Left lobe of liver (tissue), 2 donors: Measurements from ENCODE around the gene OR51E1. TPM values are rescaled to one million over a fixed set of nuclear protein-coding genes. Genes with fewer than 3 reads are reported as not detected.

ENCODE experiments used
- ATAC-seq: fragments of 200-7000 bp; cut with Tn5 transposase; one replicate; pipeline ENCODE4 v1.9.1; 2020; ENCODE audit warnings: mild to moderate bottlenecking, moderate library complexity
- DNase-seq: peaks from one replicate; pipeline ENCODE4 v3.0.0-alpha.2; 2020; ENCODE audit warnings: low spot score
- total RNA-seq: library from RNA; stranded (reverse); gene quantifications from one replicate; pipeline ENCODE4 v1.2.1, GENCODE V29; 2021
- donor health status: DM: no; HTN: no; CAD: no; lungs with moderate emphysema.
- donor health status: DM: no; HTN: yes; CAD: no.

The OR51E1 gene, protein sequence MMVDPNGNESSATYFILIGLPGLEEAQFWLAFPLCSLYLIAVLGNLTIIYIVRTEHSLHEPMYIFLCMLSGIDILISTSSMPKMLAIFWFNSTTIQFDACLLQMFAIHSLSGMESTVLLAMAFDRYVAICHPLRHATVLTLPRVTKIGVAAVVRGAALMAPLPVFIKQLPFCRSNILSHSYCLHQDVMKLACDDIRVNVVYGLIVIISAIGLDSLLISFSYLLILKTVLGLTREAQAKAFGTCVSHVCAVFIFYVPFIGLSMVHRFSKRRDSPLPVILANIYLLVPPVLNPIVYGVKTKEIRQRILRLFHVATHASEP
- not detected for total RNA-seq

DNA sequence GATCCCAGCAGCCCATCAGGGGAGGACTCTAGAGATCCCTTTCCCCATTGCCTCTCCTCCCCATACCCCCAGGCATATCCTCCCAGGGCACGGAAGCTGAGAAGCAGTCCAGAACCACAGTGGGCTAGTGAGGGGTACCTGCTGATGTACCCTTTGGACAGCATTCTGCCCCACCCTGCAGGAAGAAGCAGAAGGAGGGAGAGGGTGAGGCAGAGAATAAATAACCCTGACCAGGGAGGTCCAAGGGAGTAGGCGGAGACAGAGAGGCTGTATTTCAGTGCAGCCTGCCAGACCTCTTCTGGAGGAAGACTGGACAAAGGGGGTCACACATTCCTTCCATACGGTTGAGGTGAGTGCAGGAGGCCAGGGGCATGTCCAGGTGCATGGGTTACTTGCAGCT is at the start of gene OR51E1:
Gene OR51E1, plus strand, starts transcription at position 301 of the 400 bp plus-strand sequence. CDS start 8,545 bp downstream, outside the sequence.
- no peak for DNase-seq
- no peak for ATAC-seq

DNA sequence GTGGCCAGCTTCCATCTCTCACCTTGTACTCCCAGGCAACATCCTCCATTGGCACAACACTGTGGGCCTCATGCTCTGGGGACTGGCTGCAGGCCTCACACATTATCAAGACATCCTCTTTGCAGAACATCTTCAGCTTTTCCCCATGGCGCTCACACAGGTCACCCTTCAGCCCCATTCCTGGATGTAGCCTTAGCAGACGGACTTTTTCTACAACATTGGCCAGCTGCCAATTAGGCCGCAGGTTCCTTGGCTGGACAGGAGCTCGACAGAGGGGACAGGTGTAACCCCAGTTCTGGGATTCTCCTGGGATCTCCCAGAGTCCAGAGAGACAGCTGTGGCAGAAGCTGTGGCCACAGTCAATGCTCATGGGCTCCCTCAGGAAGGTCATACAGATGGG is 38.7 kb upstream of the OR51E1 start:
- DNase-seq (no peak), ATAC-seq (no peak)

DNA sequence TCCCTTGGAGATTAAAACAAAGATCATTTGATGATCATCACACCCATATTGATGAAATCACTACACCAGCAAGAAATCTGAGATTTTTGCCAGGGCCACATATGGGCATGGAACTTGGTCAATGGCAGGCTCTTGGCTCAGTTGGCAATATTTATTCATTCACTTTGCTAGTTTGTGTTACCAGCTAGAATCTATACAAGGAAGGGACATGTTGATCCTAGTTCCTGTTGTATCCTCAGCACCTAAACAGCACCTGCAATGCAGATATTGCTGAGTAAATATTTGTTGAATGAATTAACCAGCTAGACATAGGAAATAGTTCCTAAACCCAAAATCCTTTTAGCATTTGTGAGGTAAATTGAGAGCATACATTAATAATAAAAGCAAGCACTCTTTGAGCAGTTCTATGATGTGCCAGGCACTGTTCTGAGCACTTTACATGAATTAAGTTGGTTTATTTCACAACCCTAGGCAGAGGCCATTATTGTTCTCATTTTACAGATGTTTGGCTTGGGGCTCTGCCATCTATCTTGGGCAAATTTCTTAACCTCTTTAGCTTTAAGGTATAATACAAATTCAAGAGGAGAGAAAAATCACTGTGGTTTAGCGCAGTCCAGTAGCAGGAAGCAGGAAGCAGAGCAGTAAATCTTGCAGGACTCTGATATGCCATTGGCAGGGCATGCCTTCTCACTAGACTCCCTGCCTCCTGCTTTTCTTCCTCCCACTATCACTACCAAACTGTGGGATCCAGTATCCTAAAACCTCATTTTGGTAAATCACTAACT is 37.4 kb upstream of the OR51E1 start:
- no peak for ATAC-seq
- DNase-seq = no peak

DNA sequence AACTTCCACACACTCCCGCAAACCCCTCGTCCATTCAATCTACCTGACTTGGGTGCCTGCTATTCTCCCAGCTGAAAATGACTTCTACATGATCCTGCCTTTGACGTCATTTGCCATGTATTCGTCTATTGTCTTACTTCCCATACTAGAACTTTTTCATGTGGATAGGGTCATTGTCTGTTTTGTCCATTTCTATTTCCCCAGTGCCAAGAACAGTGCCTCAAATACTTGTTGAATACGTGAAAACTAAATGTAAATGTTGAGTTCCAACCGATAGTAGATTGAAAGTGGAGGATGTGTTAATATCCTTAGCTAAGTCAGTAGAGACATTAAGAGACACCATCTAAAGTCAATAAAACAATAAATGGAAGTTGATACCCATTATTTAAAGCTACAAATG is 36.7 kb upstream of the OR51E1 start:
- DNase-seq (no peak), ATAC-seq (no peak)

DNA sequence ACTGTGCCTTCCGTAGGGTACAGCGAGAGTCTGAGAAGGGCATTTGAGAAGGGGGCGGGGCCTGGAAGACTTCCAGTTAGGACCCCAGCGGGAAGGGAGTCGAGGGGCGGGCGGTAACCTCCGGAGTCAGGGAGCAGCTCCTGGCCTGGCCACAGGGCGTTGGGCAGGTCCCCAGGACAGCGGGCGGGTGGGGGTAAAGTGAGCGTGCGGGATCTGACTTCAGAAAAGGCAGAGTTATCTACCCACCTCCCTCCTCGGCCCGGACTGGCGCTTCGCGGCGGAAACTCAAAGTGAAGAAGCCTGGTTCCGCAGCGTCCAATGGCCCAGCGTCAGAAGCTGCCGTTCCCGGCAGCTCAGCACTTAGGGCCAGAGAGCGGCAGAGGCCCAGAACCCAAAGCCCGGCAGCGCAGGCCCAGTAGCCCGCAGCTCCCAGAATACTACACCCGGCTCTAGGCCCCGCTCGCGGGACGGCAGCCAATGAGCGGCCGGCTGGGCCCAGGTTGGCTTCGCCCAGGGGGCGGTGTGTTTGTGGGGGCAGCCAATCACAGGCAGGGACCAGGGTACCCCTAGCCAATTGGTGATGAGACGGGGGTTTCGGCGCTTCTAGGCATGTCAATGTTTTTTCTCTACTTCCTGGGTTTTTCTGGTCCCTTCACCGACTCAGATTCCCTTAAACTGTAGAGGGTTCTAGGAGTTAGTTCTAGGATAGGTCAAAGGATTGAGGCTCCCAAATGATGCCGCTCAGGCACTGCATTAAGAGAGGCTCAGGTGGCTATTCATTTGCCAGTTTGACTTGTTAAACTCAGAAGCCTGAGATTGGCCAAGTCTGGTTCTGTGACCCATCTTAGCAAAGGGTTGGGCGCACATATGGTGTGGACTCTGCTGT is 35.8 kb upstream of the OR51E1 start, which contains the start of gene TRIM68:
Gene TRIM68, minus strand, starts transcription at position 451 of the 886 bp plus-strand sequence. CDS start 2,727 bp downstream, outside the sequence.
- DNase-seq = peak; percentile 98
- ATAC-seq = peak; percentile 98

DNA sequence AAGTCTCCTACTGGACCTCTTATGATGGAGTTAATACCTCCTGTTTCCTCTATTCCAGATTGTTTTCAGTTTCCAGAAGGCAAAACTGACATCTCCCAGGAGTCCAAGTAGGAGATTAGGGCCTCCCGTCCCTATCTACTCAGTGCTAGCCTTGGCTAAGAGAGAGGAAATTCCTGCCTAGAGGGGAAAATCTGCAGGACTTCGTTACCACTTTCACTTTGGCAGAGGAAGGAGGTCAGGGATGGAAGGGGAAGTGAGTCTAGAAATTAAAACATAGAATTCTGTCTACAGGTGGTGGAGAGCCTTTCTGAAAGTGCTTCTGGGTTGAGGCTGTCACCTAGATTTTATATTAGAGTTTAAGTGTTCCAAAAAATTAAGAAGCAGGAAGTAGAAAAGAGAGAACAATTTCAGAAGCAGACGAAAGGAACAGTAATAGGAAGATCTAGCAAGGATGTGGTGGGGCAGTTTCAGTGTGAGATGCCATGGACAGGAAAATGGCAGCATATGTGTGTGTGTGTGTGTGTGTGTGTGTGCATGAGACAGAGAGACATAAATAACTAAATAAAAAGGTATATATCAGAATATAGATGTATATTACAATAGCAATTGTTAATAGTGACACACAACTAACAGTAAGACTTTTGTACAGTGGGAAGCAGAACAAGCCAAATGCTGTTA is 33.4 kb upstream of the OR51E1 start:
- ATAC-seq (no peak), DNase-seq (no peak)

DNA sequence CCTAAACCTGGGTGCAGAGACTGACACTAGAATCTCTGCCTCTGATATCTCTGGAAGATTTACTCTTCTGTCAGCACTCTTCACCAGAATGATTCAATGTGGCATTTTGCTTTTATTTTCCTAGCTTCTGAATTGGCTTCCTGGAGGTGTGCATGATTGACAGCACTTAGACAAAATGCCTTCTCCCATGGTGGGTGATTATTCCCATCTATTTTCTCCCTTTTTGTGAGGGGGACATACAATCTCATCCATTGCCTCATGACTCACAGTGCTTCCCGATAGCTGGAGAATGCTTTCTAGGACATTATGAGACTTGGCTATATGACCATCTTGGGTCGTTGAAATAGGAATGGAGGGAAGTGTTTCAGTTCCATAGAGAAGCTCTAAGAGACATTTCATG is 31.8 kb upstream of the OR51E1 start:
- DNase-seq (no peak), ATAC-seq (no peak)

DNA sequence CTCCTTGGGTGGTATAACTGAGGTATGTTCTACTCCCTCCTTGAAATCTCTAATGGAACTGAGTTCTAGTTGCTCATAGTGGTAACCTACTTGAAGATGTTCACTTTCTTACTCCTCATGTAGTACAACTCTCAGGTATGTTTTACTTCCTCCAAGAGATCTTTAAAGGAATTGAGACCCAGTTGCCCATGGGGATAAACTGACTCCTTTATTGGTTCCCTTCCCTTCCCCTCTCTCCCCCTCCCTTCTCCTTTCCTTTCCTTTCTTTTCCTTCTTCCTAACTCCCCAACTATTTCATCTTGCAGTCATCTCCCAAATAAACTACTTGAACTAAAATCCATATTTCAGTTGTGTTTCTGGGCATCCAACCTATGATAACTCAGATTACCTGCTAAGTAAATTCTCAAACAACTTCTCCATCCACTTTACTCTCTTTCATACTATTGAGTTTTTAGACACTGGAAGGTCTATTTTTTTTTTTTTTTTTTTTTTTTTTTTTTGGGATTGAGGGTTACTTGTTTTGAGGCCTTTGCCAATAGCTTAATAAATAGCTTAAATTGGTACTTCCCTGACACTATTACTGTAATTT is 27.8 kb upstream of the OR51E1 start:
- no peak for DNase-seq
- no peak for ATAC-seq

DNA sequence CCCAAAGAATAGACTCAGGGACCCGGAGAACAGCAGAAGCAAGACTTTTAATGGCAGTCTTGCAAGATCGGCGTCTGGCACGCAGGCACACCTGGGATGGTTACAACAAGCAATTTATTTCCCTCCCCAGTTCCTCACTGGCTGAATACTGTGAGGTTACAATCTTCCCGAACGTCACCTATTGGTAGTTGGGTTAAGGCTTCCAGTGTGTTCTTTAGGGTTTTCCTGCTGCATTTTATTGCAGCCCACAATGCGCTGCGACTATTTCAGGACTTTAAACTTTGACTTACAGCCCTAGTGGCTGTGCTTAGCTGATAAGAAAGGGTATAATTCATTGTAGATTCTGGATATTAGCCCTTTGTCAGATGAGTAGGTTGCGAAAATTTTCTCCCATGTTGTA is 24.3 kb upstream of the OR51E1 start:
- ATAC-seq = no peak

DNA sequence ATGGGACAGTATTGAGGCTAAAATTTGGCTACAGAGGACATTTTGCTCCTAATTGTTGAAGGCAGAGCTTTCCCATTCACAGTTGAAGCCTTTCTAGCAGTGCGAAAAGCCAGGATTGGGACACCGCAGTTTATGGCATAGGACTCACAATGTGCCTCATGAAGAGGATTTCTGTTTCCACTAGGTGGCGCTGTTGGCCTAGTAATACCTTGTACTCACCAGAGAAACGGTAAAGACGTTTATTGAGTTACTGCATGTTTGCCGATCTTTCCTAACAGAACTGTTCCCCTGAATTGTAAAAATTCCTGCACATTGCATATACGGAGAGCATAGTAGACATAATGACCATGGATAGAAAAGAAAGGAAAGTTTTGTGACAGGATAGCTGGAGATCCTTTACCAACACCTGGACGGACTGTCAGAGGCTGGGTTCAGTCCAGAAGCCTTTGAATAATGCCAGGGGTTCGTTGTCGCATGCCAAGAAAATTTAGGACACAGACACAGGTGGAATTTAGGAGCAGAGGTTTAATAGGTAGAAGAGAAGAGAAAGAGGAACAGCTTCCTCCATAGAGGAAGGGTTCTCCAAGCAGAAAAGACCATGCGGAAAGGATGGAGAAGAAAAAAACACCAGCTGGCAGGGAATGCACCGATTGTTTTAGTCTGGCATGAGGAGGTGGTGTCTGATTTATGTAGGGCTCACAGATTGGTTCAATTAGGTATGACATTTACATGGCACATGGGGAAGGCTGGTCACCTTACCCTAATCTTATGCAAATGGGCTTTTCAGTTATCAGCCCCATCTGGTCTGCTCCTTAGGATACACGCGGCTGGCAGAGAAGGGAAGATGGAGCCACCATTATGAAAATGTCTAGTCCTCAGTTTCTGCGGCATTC is 17.3 kb upstream of the OR51E1 start:
- DNase-seq = peak; percentile 53
- peak; percentile 87 for ATAC-seq

More for the DNA sequence above, 24.3 kb upstream of the OR51E1 start:
- no peak for DNase-seq

DNA sequence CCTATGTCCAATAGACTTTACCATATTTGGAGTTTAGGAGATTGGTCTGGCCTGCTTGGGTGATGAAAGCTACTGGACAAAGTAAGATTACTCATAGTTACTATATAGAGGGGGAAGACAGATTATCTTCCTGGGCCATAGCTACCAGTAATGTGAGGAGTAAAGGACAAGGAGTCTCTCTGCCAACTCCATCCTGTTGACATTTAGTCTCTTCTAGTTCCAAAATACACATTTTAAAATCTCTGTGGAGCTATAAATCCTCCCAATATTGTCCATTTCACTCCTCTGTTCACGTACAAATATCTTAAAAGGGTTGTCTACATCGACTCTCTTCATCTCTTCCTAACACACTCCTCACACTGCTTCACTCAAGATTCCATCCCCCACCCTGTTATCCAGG is 7.6 kb upstream of the OR51E1 start:
- ATAC-seq = no peak
- DNase-seq = no peak

DNA sequence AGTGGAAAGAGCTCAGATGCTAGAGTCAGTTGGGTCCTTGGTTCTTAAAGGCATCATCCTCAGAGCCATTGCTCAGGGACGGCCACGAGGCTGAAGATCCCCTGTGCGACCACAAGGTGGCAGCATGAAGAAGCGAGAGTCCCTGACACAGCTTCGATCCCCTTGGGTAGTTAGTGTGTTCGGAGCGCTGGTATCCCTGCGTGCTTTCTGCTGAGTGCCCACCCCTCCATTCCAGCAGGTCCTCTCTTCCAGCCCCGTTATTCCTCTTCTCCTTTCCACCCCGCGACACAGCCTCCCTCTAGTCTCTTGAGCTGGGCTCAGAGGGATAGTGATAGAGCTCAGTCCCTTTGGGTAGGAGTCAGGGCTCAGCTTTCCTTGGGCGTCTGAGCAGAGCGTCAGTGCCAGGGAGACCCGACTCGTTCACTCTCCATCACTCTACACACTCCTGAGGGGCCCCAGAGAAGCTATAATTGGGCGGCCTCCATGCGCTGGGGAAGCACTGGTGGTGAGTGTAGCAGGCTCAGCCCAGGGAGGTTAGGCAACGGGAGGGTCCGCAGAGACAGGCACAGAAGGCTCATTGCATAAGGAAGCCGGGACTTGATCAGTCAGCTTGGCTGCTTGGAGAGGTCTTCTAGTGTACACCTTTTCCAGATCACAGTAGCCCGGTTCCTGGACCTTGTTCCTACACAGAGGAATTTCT is 6.7 kb upstream of the OR51E1 start, which contains the start of gene OR51D1:
Gene OR51D1, plus strand, starts transcription at position 516 of the 700 bp plus-strand sequence. CDS start 2,314 bp downstream, outside the sequence.
- ATAC-seq (peak; percentile 99), DNase-seq (peak; percentile 66)

DNA sequence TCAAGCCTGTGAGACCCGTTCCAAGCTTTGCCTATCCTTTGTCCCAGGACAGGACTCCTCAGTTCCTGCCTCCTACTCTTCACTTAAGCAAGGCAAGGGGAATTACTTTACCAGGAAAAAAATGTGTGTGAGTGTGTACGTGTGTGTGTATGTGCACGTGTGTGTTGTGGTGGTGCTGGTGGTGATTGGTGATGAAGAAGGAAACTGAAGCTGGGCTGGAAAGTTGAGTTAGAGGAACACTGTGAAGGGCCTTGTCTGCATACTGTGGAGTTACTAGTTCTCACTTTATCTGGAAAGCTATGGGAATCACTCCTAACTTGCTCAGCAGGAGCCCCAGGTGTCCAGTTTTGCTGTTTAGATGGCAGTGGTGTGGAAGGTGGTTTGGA is 6.1 kb upstream of the OR51E1 start:
- ATAC-seq (no peak), DNase-seq (no peak)

DNA sequence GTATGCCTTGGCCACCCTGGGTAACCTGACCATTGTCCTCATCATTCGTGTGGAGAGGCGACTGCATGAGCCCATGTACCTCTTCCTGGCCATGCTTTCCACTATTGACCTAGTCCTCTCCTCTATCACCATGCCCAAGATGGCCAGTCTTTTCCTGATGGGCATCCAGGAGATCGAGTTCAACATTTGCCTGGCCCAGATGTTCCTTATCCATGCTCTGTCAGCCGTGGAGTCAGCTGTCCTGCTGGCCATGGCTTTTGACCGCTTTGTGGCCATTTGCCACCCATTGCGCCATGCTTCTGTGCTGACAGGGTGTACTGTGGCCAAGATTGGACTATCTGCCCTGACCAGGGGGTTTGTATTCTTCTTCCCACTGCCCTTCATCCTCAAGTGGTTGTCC is 3.9 kb upstream of the OR51E1 start:
- ATAC-seq = no peak
- no peak for DNase-seq

DNA sequence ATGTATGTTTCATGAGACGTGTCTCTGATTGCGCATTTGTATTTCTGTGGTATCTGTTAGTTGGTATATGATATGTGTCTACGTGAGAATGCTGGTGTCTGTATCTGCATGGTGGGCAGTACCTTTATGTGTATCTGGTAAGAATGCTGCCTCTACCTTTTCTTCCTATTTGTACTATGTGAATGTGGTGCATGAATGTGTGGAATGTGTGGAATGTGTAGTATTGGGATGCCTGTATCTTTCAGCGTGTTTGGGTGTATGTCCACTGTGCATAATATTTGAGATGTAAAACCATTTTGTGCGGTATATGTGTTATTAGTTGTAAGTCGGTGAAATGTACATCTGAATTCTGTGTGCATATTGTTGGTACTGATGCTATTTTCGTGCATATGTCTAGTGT is 2.3 kb upstream of the OR51E1 start:
- DNase-seq = no peak

DNA sequence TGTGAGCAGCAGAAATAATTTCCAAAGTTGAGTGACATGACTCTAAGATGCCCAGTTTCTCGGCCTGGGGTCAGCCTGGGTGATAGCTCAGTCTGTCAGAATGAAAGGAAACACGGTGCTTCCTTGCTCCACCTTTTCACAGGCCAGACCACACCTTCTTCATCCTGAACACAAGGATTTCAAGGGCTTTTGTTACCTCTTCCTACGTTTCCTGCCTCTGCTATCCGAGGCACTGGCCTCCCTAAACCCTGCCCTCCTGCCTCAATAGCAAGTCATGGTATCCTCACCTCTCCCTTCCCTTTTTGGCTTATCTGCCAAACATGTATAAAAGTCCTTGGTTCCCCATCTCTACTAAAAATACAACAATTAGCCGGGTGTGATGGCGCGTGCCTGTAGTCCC is 1.7 kb upstream of the OR51E1 start:
- ATAC-seq = no peak
- no peak for DNase-seq

More for the DNA sequence above, 2.3 kb upstream of the OR51E1 start:
- no peak for ATAC-seq

DNA sequence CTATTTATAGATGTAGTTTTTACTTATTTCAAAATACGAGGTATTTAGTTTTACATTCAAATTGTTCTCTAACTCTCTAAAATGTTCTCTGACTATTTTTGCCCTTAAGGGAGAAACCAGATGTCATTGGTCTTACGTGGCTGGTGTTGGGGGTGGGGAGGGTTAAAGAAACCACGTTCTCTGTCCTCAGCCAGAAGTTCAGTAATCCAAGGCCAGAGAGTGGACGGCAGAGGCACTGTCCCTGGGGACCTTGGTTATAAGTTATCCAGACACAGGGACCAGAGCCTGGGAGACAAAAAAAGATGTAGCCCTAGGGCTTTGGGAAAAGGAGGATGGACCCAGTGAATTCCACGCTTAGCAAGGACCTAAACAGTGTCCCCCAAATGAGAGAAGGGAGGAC is 706 bp upstream of the OR51E1 start:
- DNase-seq = no peak
- no peak for ATAC-seq

DNA sequence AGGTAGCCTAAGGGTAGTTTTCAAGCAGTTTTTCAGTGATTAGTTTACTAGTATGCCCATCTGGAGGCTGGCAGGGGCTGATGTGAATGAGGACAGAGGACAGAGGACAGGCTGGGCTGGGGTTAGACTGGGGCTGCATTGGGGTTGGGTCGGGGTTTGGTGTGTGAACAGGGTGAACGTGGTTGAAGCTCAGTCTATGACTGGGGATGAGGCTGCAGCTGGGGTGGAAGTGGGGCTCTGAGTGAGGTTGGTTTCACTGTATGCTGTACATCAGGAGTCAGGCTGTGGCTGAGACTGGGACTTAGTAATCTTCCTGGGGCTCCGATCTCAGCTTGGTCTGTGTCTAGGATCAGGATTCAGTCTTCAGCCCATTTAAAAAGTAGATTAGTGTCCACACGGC is 451 bp downstream of the OR51E1 start:
- no peak for DNase-seq
- no peak for ATAC-seq
